ENCODE measurements around the gene AKAP6.

GRCh38 chr14:32329690-32330285, 690 bp downstream of the AKAP6 start:
- TF ChIP-seq CTCF (IDR thresholded peaks at IDR 0.05; ENCODE audit: low read length) (no peak), EZH2 (IDR thresholded peaks at IDR 0.05; ENCODE audit: borderline replicate concordance, low read length) (no peak)
